Thoracic aorta (tissue), 2 donors: ENCODE measurements around the gene ALAD. TPM values are rescaled to one million over a fixed set of nuclear protein-coding genes. Genes with fewer than 3 reads are reported as not detected.

Experiments used
- ATAC-seq: fragments of 150-250 bp; one replicate; pipeline ENCODE4 v1.8.0; 2017; ENCODE audit warnings: low read depth; ENCODE audit not compliant: insufficient number of reproducible peaks, low FRiP score
- DNase-seq: peaks from one replicate; pipeline ENCODE4 v3.0.0-alpha.2; 2020; ENCODE audit warnings: low spot score
- H3K27ac ChIP-seq, 2 donors: fragments of 200-600 bp; sonication (generic); 1 replicate in 1 of 2; 2 replicates in 1 of 2; pipeline ENCODE4 v1.5.1; 2016; ENCODE audit warnings: mild to moderate bottlenecking in 2 of 2, moderate library complexity in 2 of 2
- H3K27me3 ChIP-seq: fragments of 200-600 bp; sonication (generic); replicated peaks from 2 replicates; pipeline ENCODE4 v1.6.0; 2016; ENCODE audit warnings: mild to moderate bottlenecking; ENCODE audit not compliant: insufficient read depth
- H3K36me3 ChIP-seq: fragments of 200-600 bp; sonication (generic); one replicate; pipeline ENCODE4 v1.5.1; 2016
- H3K4me1 ChIP-seq, 2 donors: fragments of 200-600 bp; sonication (generic); 1 replicate in 1 of 2; 2 replicates in 1 of 2; pipeline versions ENCODE4 v1.5.1 to v1.6.0; 2016; ENCODE audit warnings: low read depth in 2 of 2, mild to moderate bottlenecking in 1 of 2; ENCODE audit not compliant: control insufficient read depth in 1 of 2
- H3K4me3 ChIP-seq: fragments of 200-600 bp; sonication (generic); 2 replicates; pipeline ENCODE4 v1.5.1; 2016; ENCODE audit warnings: mild to moderate bottlenecking
- H3K9me3 ChIP-seq: fragments of 200-600 bp; sonication (generic); 2 replicates; pipeline ENCODE4 v1.5.1; 2016
- CTCF ChIP-seq: fragments of 200-600 bp; sonication (generic); IDR thresholded peaks from one replicate; pipeline ENCODE4 v1.5.1; 2019; ENCODE audit warnings: antibody characterized with exemption
- total RNA-seq, 2 donors: library from RNA; depleted of rRNA; stranded (reverse); fragments of >200 nt; gene quantifications; one replicate each; pipeline versions ENCODE4 v1.1.0 to v1.2.3, GENCODE V29; 2016

Gene ALAD
- total RNA-seq, 2 donors from 2014 or later = 23.0 to 26.0 TPM

- Histone ChIP-seq H3K27me3 (no peaks in the 10 kb centered on the region), H3K4me3 (no peak overlapping the region), H3K9me3 (no peaks in the 10 kb centered on the region), H3K27ac (peak overlapping the region in 1 of 2 donors; percentile 37), H3K36me3 (no peaks in the 10 kb centered on the region), H3K4me1 (peaks cover 3 to 21% of the 10 kb centered on the region in 2 donors)
- ATAC-seq = no peak
- no peak for TF ChIP-seq CTCF
- no peak for DNase-seq
These were observed 2.3 kb downstream of the ALAD start for GRCh38 chr9:113398796-113399195.

GRCh38 chr9:113397203-113397631 lies 3.9 kb downstream of the ALAD start:
- Histone ChIP-seq H3K27ac (no peak overlapping the region), H3K9me3 (no peaks in the 10 kb centered on the region), H3K4me3 (no peak overlapping the region), H3K4me1 (peaks cover 3 to 21% of the 10 kb centered on the region in 2 donors), H3K36me3 (peaks cover 4% of the 10 kb centered on the region), H3K27me3 (no peaks in the 10 kb centered on the region)
- no peak for TF ChIP-seq CTCF
- no peak for DNase-seq
- ATAC-seq = no peak

GRCh38 chr9:113395000-113395861 lies 5.9 kb downstream of the ALAD start:
- H3K4me3 ChIP-seq = no peak overlapping the region
- DNase-seq (no peak), ATAC-seq (no peak)
- peaks cover 0 to 10% of the 10 kb centered on the region in 2 donors for H3K4me1 ChIP-seq
- TF ChIP-seq CTCF = no peak
- H3K27me3 ChIP-seq = no peaks in the 10 kb centered on the region
- peaks cover 20% of the 10 kb centered on the region for H3K36me3 ChIP-seq
- H3K9me3 ChIP-seq = no peaks in the 10 kb centered on the region
- H3K27ac ChIP-seq = no peak overlapping the region

GRCh38 chr9:113393281-113393680 lies 7.8 kb downstream of the ALAD start:
- DNase-seq (no peak), ATAC-seq (no peak)
- H3K9me3 ChIP-seq = no peaks in the 10 kb centered on the region
- TF ChIP-seq CTCF = no peak
- no peak overlapping the region for H3K4me3 ChIP-seq
- H3K27me3 ChIP-seq = no peaks in the 10 kb centered on the region
- peaks cover 38% of the 10 kb centered on the region for H3K36me3 ChIP-seq
- no peak overlapping the region for H3K27ac ChIP-seq
- no peaks in the 10 kb centered on the region for H3K4me1 ChIP-seq

- no peaks in the 10 kb centered on the region for H3K9me3 ChIP-seq
- H3K27ac ChIP-seq = no peak overlapping the region
- peaks cover 40% of the 10 kb centered on the region for H3K36me3 ChIP-seq
- H3K27me3 ChIP-seq = no peaks in the 10 kb centered on the region
- ATAC-seq = no peak
- no peaks in the 10 kb centered on the region for H3K4me1 ChIP-seq
- no peak for DNase-seq
- no peak overlapping the region for H3K4me3 ChIP-seq
- no peak for TF ChIP-seq CTCF
These were observed 9.2 kb downstream of the ALAD start for GRCh38 chr9:113391917-113392316.
